H9 (cell line): Measurements from ENCODE around the gene TUT7. TPM values are rescaled to one million over a fixed set of nuclear protein-coding genes. Genes with fewer than 3 reads are reported as not detected.

ENCODE experiments used
- DNase-seq: peaks from one replicate; pipeline ENCODE4 v3.0.0-alpha.2; 2017
- H2AFZ ChIP-seq: one replicate; pipeline ENCODE4 v1.6.1; 2013; ENCODE audit warnings: mild to moderate bottlenecking, low read length, control low read depth, moderate library complexity
- H2AK5ac ChIP-seq: 2 replicates; pipeline ENCODE4 v1.6.1; 2013; ENCODE audit warnings: low read length, control low read depth, mixed read lengths; ENCODE audit not compliant: insufficient read length
- H2BK120ac ChIP-seq: one replicate; pipeline ENCODE4 v1.6.1; 2013; ENCODE audit warnings: low read depth, mild to moderate bottlenecking, low read length, control low read depth, inconsistent platforms; ENCODE audit not compliant: poor library complexity, severe bottlenecking
- H2BK12ac ChIP-seq: 2 replicates; pipeline ENCODE4 v1.6.1; 2013; ENCODE audit warnings: low read length, control low read depth, mixed read lengths, low read depth; ENCODE audit not compliant: insufficient read length
- H2BK15ac ChIP-seq: 2 replicates; pipeline ENCODE4 v1.6.1; 2013; ENCODE audit warnings: low read depth, low read length, control low read depth
- H2BK20ac ChIP-seq: one replicate; pipeline ENCODE4 v1.6.1; 2013; ENCODE audit warnings: low read depth, mild to moderate bottlenecking, low read length, control low read depth, inconsistent platforms; ENCODE audit not compliant: poor library complexity, severe bottlenecking
- H2BK5ac ChIP-seq: 2 replicates; pipeline ENCODE4 v1.6.1; 2013; ENCODE audit warnings: low read length, control low read depth, mixed read lengths; ENCODE audit not compliant: insufficient read length
- H3K14ac ChIP-seq: 2 replicates; pipeline ENCODE4 v1.6.1; 2013; ENCODE audit warnings: low read length, control low read depth; ENCODE audit not compliant: insufficient read depth
- H3K18ac ChIP-seq: 2 replicates; pipeline ENCODE4 v1.6.1; 2013; ENCODE audit warnings: low read depth, mild to moderate bottlenecking, mixed read lengths, low read length, control low read depth; ENCODE audit not compliant: insufficient read length
- H3K23ac ChIP-seq: 2 replicates; pipeline ENCODE4 v1.6.1; 2013; ENCODE audit warnings: low read length, control low read depth, mixed read lengths, low read depth; ENCODE audit not compliant: insufficient read length
- H3K23me2 ChIP-seq: 2 replicates; pipeline ENCODE4 v1.6.1; 2013; ENCODE audit warnings: low read depth, mild to moderate bottlenecking, mixed read lengths, low read length, control low read depth; ENCODE audit not compliant: insufficient read length, poor library complexity, severe bottlenecking
- H3K27ac ChIP-seq: 2 replicates; pipeline ENCODE4 v1.5.1; 2013; ENCODE audit warnings: low read length, control low read depth, mixed read lengths, low read depth; ENCODE audit not compliant: insufficient read length
- H3K27me3 ChIP-seq: 2 replicates; pipeline ENCODE4 v1.6.1; 2013; ENCODE audit warnings: low read length, control low read depth, inconsistent platforms; ENCODE audit not compliant: insufficient read depth
- H3K4ac ChIP-seq: 2 replicates; pipeline ENCODE4 v1.6.1; 2013; ENCODE audit warnings: low read depth, mild to moderate bottlenecking, control low read depth, inconsistent platforms, low read length, moderate library complexity
- H3K4me1 ChIP-seq: 2 replicates; pipeline ENCODE4 v1.6.1; 2013; ENCODE audit warnings: low read length, control low read depth, inconsistent platforms; ENCODE audit not compliant: insufficient read depth
- H3K4me2 ChIP-seq: 2 replicates; pipeline ENCODE4 v1.6.1; 2013; ENCODE audit warnings: low read length, control low read depth, mixed read lengths; ENCODE audit not compliant: insufficient read length, insufficient read depth
- H3K56ac ChIP-seq: 2 replicates; pipeline ENCODE4 v1.6.1; 2013; ENCODE audit warnings: low read depth, mild to moderate bottlenecking, mixed read lengths, low read length, control low read depth; ENCODE audit not compliant: insufficient read length
- H3K79me1 ChIP-seq: 2 replicates; pipeline ENCODE4 v1.6.1; 2013; ENCODE audit warnings: low read depth, mild to moderate bottlenecking, moderate library complexity, low read length, control low read depth, inconsistent platforms; ENCODE audit not compliant: insufficient read depth, poor library complexity, severe bottlenecking
- H3K79me2 ChIP-seq: 2 replicates; pipeline ENCODE4 v1.6.1; 2013; ENCODE audit warnings: low read length, control low read depth, inconsistent platforms; ENCODE audit not compliant: insufficient read depth
- H3K9ac ChIP-seq: 2 replicates; pipeline ENCODE4 v1.6.1; 2013; ENCODE audit warnings: low read length, control low read depth, mixed read lengths; ENCODE audit not compliant: insufficient read length; ENCODE audit errors: extremely low read depth
- H3K9me3 ChIP-seq: one replicate; pipeline ENCODE4 v1.6.1; 2013; ENCODE audit warnings: low read depth, low read length, inconsistent platforms; ENCODE audit not compliant: control insufficient read depth
- H3T11ph ChIP-seq: one replicate; pipeline ENCODE4 v1.6.1; 2013; ENCODE audit warnings: mild to moderate bottlenecking, low read length, control low read depth, inconsistent platforms
- H4K20me1 ChIP-seq: one replicate; pipeline ENCODE4 v1.6.1; 2013; ENCODE audit not compliant: control insufficient read depth, insufficient read length, insufficient read depth
- H4K5ac ChIP-seq: 2 replicates; pipeline ENCODE4 v1.6.1; 2013; ENCODE audit warnings: low read depth, mild to moderate bottlenecking, mixed read lengths, low read length, control low read depth; ENCODE audit not compliant: insufficient read length
- H4K8ac ChIP-seq: replicated peaks from 2 replicates; pipeline ENCODE4 v1.6.1; 2013; ENCODE audit warnings: low read length, control low read depth, mixed read lengths, low read depth; ENCODE audit not compliant: insufficient read length
- H4K91ac ChIP-seq: 2 replicates; pipeline ENCODE4 v1.6.1; 2013; ENCODE audit warnings: low read depth, mild to moderate bottlenecking, moderate library complexity, mixed read lengths, low read length, control low read depth; ENCODE audit not compliant: insufficient read length
- H3K27ac Mint-ChIP-seq, 3 experiments: 2 replicates in 2 of 3; 3 replicates in 1 of 3; pipeline ENCODE4 v1.8.0; 2020 to 2021; ENCODE audit warnings: mixed read lengths in 3 of 3, mild to moderate bottlenecking in 1 of 3, moderate library complexity in 1 of 3
- H3K27me3 Mint-ChIP-seq: 2 replicates; pipeline ENCODE4 v1.8.0; 2021; ENCODE audit warnings: low read depth, mild to moderate bottlenecking, moderate library complexity, mixed read lengths
- H3K36me3 Mint-ChIP-seq, 3 experiments: 2 replicates in 2 of 3; 3 replicates in 1 of 3; pipeline ENCODE4 v1.8.0; 2020 to 2021; ENCODE audit warnings: low read depth in 3 of 3, mixed read lengths in 3 of 3; ENCODE audit not compliant: insufficient read depth in 1 of 3
- H3K4me1 Mint-ChIP-seq, 2 experiments: 2 replicates each; pipeline ENCODE4 v1.8.0; 2020; ENCODE audit warnings: mixed read lengths in 2 of 2
- H3K4me3 Mint-ChIP-seq, 2 experiments: 2 replicates in 1 of 2; 3 replicates in 1 of 2; pipeline ENCODE4 v1.8.0; 2020 to 2021; ENCODE audit warnings: mild to moderate bottlenecking in 2 of 2, mixed read lengths in 2 of 2, moderate library complexity in 1 of 2
- H3K9me3 Mint-ChIP-seq, 2 experiments: 2 replicates in 1 of 2; 3 replicates in 1 of 2; pipeline ENCODE4 v1.8.0; 2020; ENCODE audit warnings: mild to moderate bottlenecking in 2 of 2, mixed read lengths in 2 of 2, moderate library complexity in 1 of 2
- CTCF ChIP-seq: fragments of 200-600 bp; sonication (generic); conservative IDR thresholded peaks from 3 replicates; pipeline ENCODE4 v1.8.0; 2021; ENCODE audit warnings: antibody characterized with exemption, mild to moderate bottlenecking
- WGBS: extraction: QIAGEN DNeasy Blood & Tissue Kit; methylation state at CpG from one replicate; pipeline ENCODE4 v1.1.7; 2013; ENCODE audit warnings: missing lambda C conversion rate, low lambda C conversion rate, mixed read lengths; ENCODE audit not compliant: insufficient read length; ENCODE audit errors: extremely low coverage; 5-methylcytosine and 5-hydroxymethylcytosine counted together
- total RNA-seq: library from RNA; stranded (reverse); gene quantifications from 2 replicates; pipeline ENCODE4 v1.2.1, GENCODE V29; 2021

The TUT7 gene
- total RNA-seq, 1 experiment from 2014 or later = 23.1 TPM

DNA sequence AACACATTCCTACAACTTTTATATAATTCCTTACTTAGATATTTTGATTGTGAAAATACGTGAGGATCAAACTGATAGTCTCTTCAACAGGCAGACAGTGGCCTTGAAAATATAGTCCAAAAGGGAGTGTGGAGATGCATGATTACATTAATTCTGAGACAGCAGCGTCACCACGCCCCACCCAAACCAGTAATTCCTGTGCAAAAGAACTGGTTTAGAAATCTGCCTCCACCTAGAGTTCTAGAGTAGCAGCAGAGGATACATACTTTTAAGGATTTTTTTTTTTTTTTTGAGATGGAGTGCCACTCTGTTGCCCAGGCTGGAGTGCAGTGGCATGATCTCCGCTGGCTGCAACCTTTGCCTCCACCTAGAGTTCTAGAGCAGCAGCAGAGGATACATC, 1.6 kb upstream of the TUT7 start:
- H3K4me3 Mint-ChIP-seq = peak overlapping the region in 1 of 2 experiments; percentile 96; a peak in 1 of 5 replicates
- no CpG with 5 or more reads among the region's 4 CpGs for WGBS

More for the DNA sequence above, 1.6 kb upstream of the TUT7 start:
- Histone ChIP-seq H4K5ac (no peak overlapping the region), H3K14ac (no peak overlapping the region), H3K4me2 (no peak overlapping the region), H2AK5ac (no peak overlapping the region), H2BK120ac (no peak overlapping the region), H4K8ac (no peak overlapping the region), H3K56ac (no peak overlapping the region), H3K27me3 (no peaks in the 10 kb centered on the region), H4K91ac (no peak overlapping the region), H3K4ac (no peak overlapping the region), H2AFZ (no peak overlapping the region), H2BK12ac (no peak overlapping the region), H3K23ac (no peak overlapping the region), H3K9me3 (no peaks in the 10 kb centered on the region), H3K9ac (no peak overlapping the region), H3K23me2 (peaks cover 4% of the 10 kb centered on the region), H3K79me1 (peaks cover 2% of the 10 kb centered on the region), H3K79me2 (peaks cover 6% of the 10 kb centered on the region; the same call in 1 of the 2 replicates), H3K27ac (no peak overlapping the region), H2BK5ac (no peak overlapping the region), H3T11ph (no peak overlapping the region), H4K20me1 (no peaks in the 10 kb centered on the region), H3K18ac (no peak overlapping the region), H2BK20ac (no peak overlapping the region), H2BK15ac (no peak overlapping the region), H3K4me1 (peaks cover 3% of the 10 kb centered on the region; the same call in 1 of the 2 replicates)
- Mint-ChIP-seq H3K4me1 (peaks cover 23 to 38% of the 10 kb centered on the region in 2 experiments), H3K27ac (no peak overlapping the region), H3K9me3 (no peaks in the 10 kb centered on the region), H3K36me3 (peaks cover 2 to 15% (median 14%) of the 10 kb centered on the region in 3 experiments; a peak in 5 of 7 replicates), H3K27me3 (peaks cover 9% of the 10 kb centered on the region)
- no peak for DNase-seq
- no peak for TF ChIP-seq CTCF
